Cardiac muscle cell (in vitro differentiated cells and primary cell): Measurements from ENCODE around the gene PCDHGB6. TPM values are rescaled to one million over a fixed set of nuclear protein-coding genes. Genes with fewer than 3 reads are reported as not detected.
"Not testable (repeated sequence)": the region's sequence is repeated elsewhere in the genome, so short reads cannot be mapped to it uniquely, and the experiment has no call there.

ENCODE experiments used
- DNase-seq, 2 donors: peaks; one replicate each; pipeline versions ENCODE4 v3.0.0 to v3.0.0-alpha.2; 2010 to 2017; ENCODE audit warnings: low read depth in 1 of 2, low spot score in 1 of 2
- H3K27ac ChIP-seq: fragments of 200-600 bp; sonication (generic); 2 replicates; pipeline ENCODE4 v1.5.1; 2016
- H3K27me3 ChIP-seq: fragments of 200-600 bp; sonication (generic); 2 replicates; pipeline ENCODE4 v1.6.0; 2016; ENCODE audit warnings: control low read depth
- H3K36me3 ChIP-seq: fragments of 200-600 bp; sonication (generic); 2 replicates; pipeline ENCODE4 v1.5.1; 2016; ENCODE audit warnings: control low read depth
- H3K4me1 ChIP-seq: fragments of 200-600 bp; sonication (generic); 2 replicates; pipeline ENCODE4 v1.8.1; 2017; ENCODE audit warnings: low read depth, mild to moderate bottlenecking, mixed run types
- H3K4me3 ChIP-seq: fragments of 200-600 bp; sonication (generic); 2 replicates; pipeline ENCODE4 v1.5.1; 2016; ENCODE audit warnings: mild to moderate bottlenecking
- H3K9me3 ChIP-seq: fragments of 200-600 bp; sonication (generic); 2 replicates; pipeline ENCODE4 v1.5.1; 2017; ENCODE audit warnings: low read depth, mild to moderate bottlenecking, control low read depth
- CTCF ChIP-seq: IDR thresholded peaks from 2 replicates; pipeline ENCODE4 v1.5.1; 2012; ENCODE audit warnings: low read depth, mild to moderate bottlenecking, low read length
- polyA plus RNA-seq: library from polyadenylated mRNA; unstranded; fragments of >200 nt; fragmentation: Nextera tagmentation; extraction: Ambion mirVana; gene quantifications from 2 replicates; pipeline ENCODE4 v1.2.1, GENCODE V29; 2016
- total RNA-seq: library from RNA; depleted of rRNA; stranded (reverse); fragments of >200 nt; gene quantifications from 2 replicates; pipeline ENCODE4 v1.2.3, GENCODE V29; 2016

PCDHGB6 gene
- total and polyA plus RNA-seq, 2 experiments from 2014 or later = 26.1 to 48.6 TPM

GRCh38 chr5:141397756-141398551 lies 9.9 kb upstream of the PCDHGB6 start, which contains the start of gene PCDHGB5:
Gene PCDHGB5, plus strand, starts transcription at chr5:141397947. Its CDS starts 181 bp downstream, at chr5:141398128.
- not testable (repeated sequence) for H3K9me3 ChIP-seq
- DNase-seq = peak in 1 of 2 donors; percentile 60

GRCh38 chr5:141398608-141399007 lies 9.2 kb upstream of the PCDHGB6 start:
- no peaks in the 10 kb centered on the region for H3K27me3 ChIP-seq
- no peak overlapping the region for H3K27ac ChIP-seq
- no peak for DNase-seq
- H3K9me3 ChIP-seq = no peaks in the 10 kb centered on the region
- no peak overlapping the region for H3K4me3 ChIP-seq
- no peak for TF ChIP-seq CTCF
- H3K4me1 ChIP-seq = no peaks in the 10 kb centered on the region
- no peaks in the 10 kb centered on the region for H3K36me3 ChIP-seq

More at GRCh38 chr5:141397756-141398551, 9.9 kb upstream of the PCDHGB6 start, which contains the start of gene PCDHGB5:
- H3K4me3 ChIP-seq, H3K36me3 ChIP-seq, H3K27ac ChIP-seq, H3K27me3 ChIP-seq, H3K4me1 ChIP-seq: not testable (repeated sequence)
- TF ChIP-seq CTCF = peak; percentile 58

- Histone ChIP-seq H3K36me3 (no peaks in the 10 kb centered on the region), H3K27ac (no peak overlapping the region), H3K27me3 (no peaks in the 10 kb centered on the region), H3K4me1 (no peaks in the 10 kb centered on the region), H3K4me3 (no peak overlapping the region), H3K9me3 (no peaks in the 10 kb centered on the region)
- no peak for DNase-seq
- TF ChIP-seq CTCF = no peak
These were observed 8.1 kb upstream of the PCDHGB6 start for GRCh38 chr5:141399555-141400258.

GRCh38 chr5:141402553-141403243 lies 5.1 kb upstream of the PCDHGB6 start, which contains the start of gene PCDHGA9:
Gene PCDHGA9, plus strand, starts transcription at chr5:141402778. Its CDS starts 175 bp downstream, at chr5:141402953.
- Histone ChIP-seq H3K4me1 (no peaks in the 10 kb centered on the region), H3K27ac (no peak within 1 kb of the TSS), H3K4me3 (no peak within 1 kb of the TSS), H3K9me3 (no peaks in the 10 kb centered on the region), H3K36me3 (no peaks in the 10 kb centered on the region), H3K27me3 (no peaks in the 10 kb centered on the region)
- DNase-seq = peak in 1 of 2 donors; percentile 49
- TF ChIP-seq CTCF = peak; percentile 39

- Histone ChIP-seq H3K9me3 (no peaks in the 10 kb centered on the region), H3K4me3 (no peak overlapping the region), H3K36me3 (no peaks in the 10 kb centered on the region), H3K27me3 (no peaks in the 10 kb centered on the region), H3K27ac (no peak overlapping the region), H3K4me1 (no peaks in the 10 kb centered on the region)
- no peak for DNase-seq
- TF ChIP-seq CTCF = no peak
These were observed 4.4 kb upstream of the PCDHGB6 start for GRCh38 chr5:141403387-141403786.
